Measurements from ENCODE around the gene CDH23.

DNA sequence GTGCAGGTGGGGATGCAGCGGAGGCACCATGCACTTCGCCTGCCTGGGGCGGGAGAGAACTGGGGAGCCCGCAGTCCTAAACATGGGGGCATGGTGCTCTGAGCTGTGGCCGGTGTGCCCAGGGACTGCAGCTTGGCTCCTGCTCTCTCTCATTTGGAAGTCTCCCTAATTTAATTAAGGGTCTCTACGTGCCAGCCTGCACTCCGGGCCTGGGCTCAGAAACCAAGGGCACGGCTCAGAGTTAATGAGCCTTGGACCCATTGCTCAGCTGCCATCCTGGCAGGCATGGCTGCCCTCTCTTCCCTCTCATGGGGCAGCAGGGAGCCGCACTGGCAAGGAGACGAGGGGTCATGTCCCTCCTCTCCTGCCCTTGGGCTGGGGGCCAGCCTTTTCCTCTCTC lies 115.6 kb downstream of the CDH23 start:
- TF ChIP-seq, protein P1, sequence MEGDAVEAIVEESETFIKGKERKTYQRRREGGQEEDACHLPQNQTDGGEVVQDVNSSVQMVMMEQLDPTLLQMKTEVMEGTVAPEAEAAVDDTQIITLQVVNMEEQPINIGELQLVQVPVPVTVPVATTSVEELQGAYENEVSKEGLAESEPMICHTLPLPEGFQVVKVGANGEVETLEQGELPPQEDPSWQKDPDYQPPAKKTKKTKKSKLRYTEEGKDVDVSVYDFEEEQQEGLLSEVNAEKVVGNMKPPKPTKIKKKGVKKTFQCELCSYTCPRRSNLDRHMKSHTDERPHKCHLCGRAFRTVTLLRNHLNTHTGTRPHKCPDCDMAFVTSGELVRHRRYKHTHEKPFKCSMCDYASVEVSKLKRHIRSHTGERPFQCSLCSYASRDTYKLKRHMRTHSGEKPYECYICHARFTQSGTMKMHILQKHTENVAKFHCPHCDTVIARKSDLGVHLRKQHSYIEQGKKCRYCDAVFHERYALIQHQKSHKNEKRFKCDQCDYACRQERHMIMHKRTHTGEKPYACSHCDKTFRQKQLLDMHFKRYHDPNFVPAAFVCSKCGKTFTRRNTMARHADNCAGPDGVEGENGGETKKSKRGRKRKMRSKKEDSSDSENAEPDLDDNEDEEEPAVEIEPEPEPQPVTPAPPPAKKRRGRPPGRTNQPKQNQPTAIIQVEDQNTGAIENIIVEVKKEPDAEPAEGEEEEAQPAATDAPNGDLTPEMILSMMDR (IDR thresholded peaks at IDR 0.05), result no peak
- TF ChIP-seq ZFX (IDR thresholded peaks at IDR 0.05; ENCODE audit: borderline replicate concordance), result no peak

Data from 22Rv1 (cell line).